MCF 10A (cell line): ENCODE data around the gene FOXQ1. TPM values are rescaled to one million over a fixed set of nuclear protein-coding genes. Genes with fewer than 3 reads are reported as not detected.

Experiments used
- BruUV-seq: library from RNA; stranded (reverse); fragments of 400-500 nt; replicated peaks from 2 replicates; lab custom pipeline; 2021; lab: Mats Ljungman, UMichigan
- CTCF ChIA-PET: fragments of 300-600 bp; sonication (Branson Sonifier 250); formaldehyde crosslinking; extraction: SDS; loops from one replicate; lab custom pipeline; 2021; ENCODE audit warnings: antibody characterized with exemption, inconsistent platforms; lab: Yijun Ruan, JAX
- POLR2A ChIA-PET: fragments of 300-600, 350-650 bp; sonication (Branson Sonifier 250); formaldehyde crosslinking; extraction: SDS; loops from one replicate; lab custom pipeline; 2020; ENCODE audit warnings: antibody characterized with exemption, inconsistent platforms; lab: Yijun Ruan, JAX
- DNase-seq: peaks from one replicate; pipeline ENCODE4 v3.0.0-alpha.2; 2018; ENCODE audit not compliant: unreplicated experiment
- H3K27ac Mint-ChIP-seq: one replicate; pipeline ENCODE4 v1.8.0; 2022; ENCODE audit warnings: mild to moderate bottlenecking, low read depth, mixed read lengths; ENCODE audit not compliant: unreplicated experiment
- H3K27me3 Mint-ChIP-seq: one replicate; pipeline ENCODE4 v1.8.0; 2022; ENCODE audit warnings: mixed read lengths; ENCODE audit not compliant: insufficient read depth, unreplicated experiment
- H3K36me3 Mint-ChIP-seq: one replicate; pipeline ENCODE4 v1.8.0; 2022; ENCODE audit warnings: mild to moderate bottlenecking, moderate library complexity, mixed read lengths; ENCODE audit not compliant: insufficient read depth, unreplicated experiment
- H3K4me1 Mint-ChIP-seq: one replicate; pipeline ENCODE4 v1.8.0; 2022; ENCODE audit warnings: mixed read lengths; ENCODE audit not compliant: insufficient read depth, unreplicated experiment
- H3K4me3 Mint-ChIP-seq: one replicate; pipeline ENCODE4 v1.8.0; 2022; ENCODE audit warnings: mild to moderate bottlenecking, moderate library complexity, mixed read lengths; ENCODE audit not compliant: unreplicated experiment
- H3K9me3 Mint-ChIP-seq: one replicate; pipeline ENCODE4 v1.8.0; 2022; ENCODE audit warnings: mixed read lengths; ENCODE audit not compliant: unreplicated experiment
- CTCF ChIP-seq: fragments of 200-600 bp; IDR thresholded peaks from one replicate; pipeline ENCODE4 v1.8.0; 2022; ENCODE audit warnings: antibody characterized with exemption, mild to moderate bottlenecking; ENCODE audit not compliant: unreplicated experiment
- intact Hi-C: fragments of 100-400 bp; cut with micrococcal nuclease; formaldehyde crosslinking; loops from 2 replicates; pipeline ENCODE4 v1.14.1; 2022
- total RNA-seq: library from RNA; stranded (reverse); gene quantifications from 2 replicates; pipeline ENCODE4 v1.2.3, GENCODE V29; 2022

Gene FOXQ1
- total RNA-seq, 1 experiment from 2014 or later: 5.6 TPM

DNA sequence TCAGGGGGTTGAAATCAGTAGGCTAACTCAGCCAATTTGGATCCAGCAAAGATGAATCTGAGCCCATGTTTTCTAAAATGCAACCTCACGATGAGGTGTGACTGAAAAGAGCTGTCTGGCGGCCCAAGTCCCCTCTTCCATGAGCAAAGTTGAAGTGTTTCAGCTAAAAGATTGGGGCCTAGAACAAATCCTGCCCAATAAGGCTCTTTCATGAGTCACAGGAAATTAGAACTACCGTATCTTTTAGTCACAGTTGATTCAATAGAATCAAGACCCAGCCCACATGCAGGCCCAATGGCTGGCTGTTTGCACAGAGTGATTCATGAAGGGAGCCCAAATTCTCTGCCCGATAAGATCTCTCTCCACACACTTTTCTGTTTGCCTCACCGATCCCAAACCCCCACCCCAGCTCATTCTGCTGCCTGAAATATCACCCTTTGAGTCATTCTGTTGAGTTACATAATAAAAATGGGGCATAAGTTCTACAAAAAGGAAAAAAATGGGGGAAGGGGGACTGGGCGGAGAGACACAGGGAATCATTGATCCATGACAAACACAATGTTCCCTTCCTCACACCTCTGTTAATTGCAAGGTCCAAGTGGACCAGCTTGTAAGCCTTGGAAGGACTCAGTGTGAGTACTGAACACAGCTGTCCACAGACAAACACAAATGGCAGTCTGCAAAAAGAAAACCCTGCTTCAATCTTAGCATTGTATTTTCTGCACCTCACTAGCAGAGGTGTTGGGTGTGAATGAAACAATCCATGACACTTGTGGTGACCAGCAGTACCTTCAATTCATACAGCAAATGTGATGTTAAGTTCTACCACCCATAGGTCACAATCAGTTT is 13.8 kb downstream of the FOXQ1 start:
- BruUV-seq: no TSS peak
- H3K27me3 Mint-ChIP-seq: no peaks in the 10 kb centered on the region
- peak; percentile 94 for DNase-seq
- TF ChIP-seq CTCF: no peak
- H3K4me1 Mint-ChIP-seq: peaks cover 42% of the 10 kb centered on the region
- H3K36me3 Mint-ChIP-seq: no peaks in the 10 kb centered on the region
- CTCF ChIA-PET: interaction anchor here (0.6 to 2.3 kb wide), 9 partner anchors 10 to 1122 kb away, joined by 3 to 17 read pairs (median 4); no protein-coding TSS in a partner anchor
- POLR2A ChIA-PET: interaction anchor here (0.5 to 4.8 kb wide), 19 partner anchors 9 to 490 kb away, joined by 3 to 78 read pairs (median 3); partner anchors contain the start of gene FOXQ1
- no peak overlapping the region for H3K4me3 Mint-ChIP-seq
- H3K27ac Mint-ChIP-seq: peak overlapping the region; percentile 21
- H3K9me3 Mint-ChIP-seq: no peaks in the 10 kb centered on the region
- intact Hi-C loops: no loop called here

- ChIA-PET POLR2A (interaction anchor here (0.5 to 4.8 kb wide), 7 partner anchors 9 to 463 kb away, joined by 3 to 78 read pairs (median 3); partner anchors contain the start of gene FOXQ1), CTCF (interaction anchor here (0.6 to 2.3 kb wide), 5 partner anchors 9 to 1215 kb away, joined by 3 to 17 read pairs (median 5); no protein-coding TSS in a partner anchor)
- H3K4me1 Mint-ChIP-seq: peaks cover 32% of the 10 kb centered on the region
- no peak overlapping the region for H3K4me3 Mint-ChIP-seq
- no peaks in the 10 kb centered on the region for H3K27me3 Mint-ChIP-seq
- DNase-seq: no peak
- no TSS peak for BruUV-seq
- TF ChIP-seq CTCF: no peak
- no peaks in the 10 kb centered on the region for H3K9me3 Mint-ChIP-seq
- H3K36me3 Mint-ChIP-seq: no peaks in the 10 kb centered on the region
- no peak overlapping the region for H3K27ac Mint-ChIP-seq
- intact Hi-C loops: no loop called here
Observed at GRCh38 chr6:1326535-1327121, 14.7 kb downstream of the FOXQ1 start.

DNA sequence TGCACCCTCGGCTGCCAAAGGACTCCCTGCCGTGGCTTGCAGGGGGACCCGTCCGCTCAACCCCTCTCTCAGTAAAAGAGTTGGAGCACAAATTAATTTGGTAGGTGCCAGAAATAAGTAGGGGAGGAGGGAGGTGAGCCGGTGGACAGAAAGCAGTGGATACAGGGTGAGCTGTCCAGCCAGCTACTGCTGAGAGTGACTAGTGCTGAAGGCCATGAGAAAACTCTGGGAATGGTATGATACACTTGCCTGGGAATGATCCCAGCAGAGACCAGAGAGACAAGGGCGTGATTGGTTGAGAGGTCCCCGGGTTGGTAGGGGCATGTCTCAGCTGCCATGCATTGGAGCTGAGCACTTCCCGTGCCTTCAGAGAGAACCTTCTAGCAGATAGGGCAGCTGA is 15.7 kb downstream of the FOXQ1 start:
- BruUV-seq: no TSS peak
- ChIA-PET POLR2A (interaction anchor here (0.7 kb wide), 1 partner anchor 528 kb away, joined by 3 read pairs; no protein-coding TSS in a partner anchor), CTCF (no interaction called here)
- intact Hi-C loops: no loop called here
- Mint-ChIP-seq H3K4me1 (peaks cover 22% of the 10 kb centered on the region), H3K9me3 (no peaks in the 10 kb centered on the region), H3K27me3 (no peaks in the 10 kb centered on the region), H3K4me3 (no peak overlapping the region), H3K36me3 (no peaks in the 10 kb centered on the region), H3K27ac (no peak overlapping the region)
- TF ChIP-seq CTCF: no peak
- no peak for DNase-seq
